Activated naive CD8-positive, alpha-beta T cell treated with anti-CD3 and anti-CD28 coated beads, Interleukin-2, amount 50 U/mL, for 24 hours (primary cell): ENCODE data around the gene CD2AP.
A peak's percentile ranks its signal among the peaks of the same experiment; 100 is the strongest.
"Not testable (repeated sequence)": the region's sequence is repeated elsewhere in the genome, so short reads cannot be mapped to it uniquely, and the experiment has no call there.

Source experiments
- ATAC-seq: fragments of 150-1000 bp; cut with Tn5 transposase; one replicate; pipeline ENCODE4 v1.10.0; 2021
- DNase-seq: peaks from one replicate; pipeline ENCODE4 v3.0.0; 2021
- H3K27ac Mint-ChIP-seq: one replicate; pipeline ENCODE4 v1.8.0; 2021; ENCODE audit warnings: mild to moderate bottlenecking, mixed read lengths
- H3K27me3 Mint-ChIP-seq: one replicate; pipeline ENCODE4 v1.8.0; 2021; ENCODE audit warnings: mixed read lengths
- H3K36me3 Mint-ChIP-seq: one replicate; pipeline ENCODE4 v1.8.0; 2021; ENCODE audit warnings: low read depth, mixed read lengths
- H3K4me1 Mint-ChIP-seq: one replicate; pipeline ENCODE4 v1.8.0; 2021; ENCODE audit warnings: mixed read lengths
- H3K4me3 Mint-ChIP-seq: one replicate; pipeline ENCODE4 v1.8.0; 2021; ENCODE audit warnings: mild to moderate bottlenecking, moderate library complexity, mixed read lengths
- H3K9me3 Mint-ChIP-seq: one replicate; pipeline ENCODE4 v1.8.0; 2021; ENCODE audit warnings: mixed read lengths

CD2AP gene

GRCh38 chr6:47477497-47478232 is at the start of gene CD2AP:
Gene CD2AP, plus strand, starts transcription at chr6:47477789. Its CDS starts 456 bp downstream, at chr6:47478245.
- ATAC-seq (peak; percentile 89), DNase-seq (peak; percentile 87)
- peak within 1 kb of the TSS; percentile 96 for H3K27ac Mint-ChIP-seq
- H3K4me3 Mint-ChIP-seq: peak within 1 kb of the TSS; percentile 99
- H3K36me3 Mint-ChIP-seq: no peaks in the 10 kb centered on the region
- peaks cover 38% of the 10 kb centered on the region for H3K4me1 Mint-ChIP-seq
- H3K27me3 Mint-ChIP-seq: no peaks in the 10 kb centered on the region
- no peaks in the 10 kb centered on the region for H3K9me3 Mint-ChIP-seq

GRCh38 chr6:47428288-47428687 is 49.3 kb upstream of the CD2AP start:
- Mint-ChIP-seq H3K9me3 (peaks cover 28% of the 10 kb centered on the region), H3K4me3 (no peak overlapping the region), H3K27ac (no peak overlapping the region), H3K4me1 (no peaks in the 10 kb centered on the region), H3K27me3 (no peaks in the 10 kb centered on the region), H3K36me3 (no peaks in the 10 kb centered on the region)
- no peak for ATAC-seq
- DNase-seq: no peak

- peaks cover 28% of the 10 kb centered on the region for H3K9me3 Mint-ChIP-seq
- ATAC-seq: no peak
- no peaks in the 10 kb centered on the region for H3K27me3 Mint-ChIP-seq
- no peak overlapping the region for H3K27ac Mint-ChIP-seq
- DNase-seq: no peak
- no peak overlapping the region for H3K4me3 Mint-ChIP-seq
- H3K36me3 Mint-ChIP-seq: no peaks in the 10 kb centered on the region
- H3K4me1 Mint-ChIP-seq: no peaks in the 10 kb centered on the region
Measured at GRCh38 chr6:47428746-47429664, 48.6 kb upstream of the CD2AP start.

GRCh38 chr6:47434372-47435253 is 43.0 kb upstream of the CD2AP start:
- H3K9me3 Mint-ChIP-seq: peaks cover 13% of the 10 kb centered on the region
- H3K4me1 Mint-ChIP-seq: peaks cover 6% of the 10 kb centered on the region
- no peaks in the 10 kb centered on the region for H3K36me3 Mint-ChIP-seq
- ATAC-seq: no peak
- no peaks in the 10 kb centered on the region for H3K27me3 Mint-ChIP-seq
- H3K27ac Mint-ChIP-seq: no peak overlapping the region
- no peak for DNase-seq
- H3K4me3 Mint-ChIP-seq: no peak overlapping the region

GRCh38 chr6:47435254-47435612 is 42.4 kb upstream of the CD2AP start:
- Mint-ChIP-seq H3K4me1 (peaks cover 7% of the 10 kb centered on the region), H3K36me3 (no peaks in the 10 kb centered on the region), H3K27ac (no peak overlapping the region), H3K4me3 (no peak overlapping the region), H3K27me3 (no peaks in the 10 kb centered on the region), H3K9me3 (peaks cover 13% of the 10 kb centered on the region)
- DNase-seq (no peak), ATAC-seq (no peak)

GRCh38 chr6:47437592-47437991 is 40.0 kb upstream of the CD2AP start:
- no peaks in the 10 kb centered on the region for H3K36me3 Mint-ChIP-seq
- H3K9me3 Mint-ChIP-seq: no peaks in the 10 kb centered on the region
- H3K4me3 Mint-ChIP-seq: no peak overlapping the region
- peaks cover 7% of the 10 kb centered on the region for H3K4me1 Mint-ChIP-seq
- no peaks in the 10 kb centered on the region for H3K27me3 Mint-ChIP-seq
- DNase-seq (no peak), ATAC-seq (no peak)
- no peak overlapping the region for H3K27ac Mint-ChIP-seq

- no peak overlapping the region for H3K27ac Mint-ChIP-seq
- H3K4me3 Mint-ChIP-seq: no peak overlapping the region
- no peaks in the 10 kb centered on the region for H3K9me3 Mint-ChIP-seq
- peaks cover 7% of the 10 kb centered on the region for H3K4me1 Mint-ChIP-seq
- H3K27me3 Mint-ChIP-seq: no peaks in the 10 kb centered on the region
- H3K36me3 Mint-ChIP-seq: no peaks in the 10 kb centered on the region
- ATAC-seq (no peak), DNase-seq (no peak)
Measured at GRCh38 chr6:47438481-47439347, 38.9 kb upstream of the CD2AP start.

- Mint-ChIP-seq H3K9me3 (no peaks in the 10 kb centered on the region), H3K4me1 (peaks cover 7% of the 10 kb centered on the region), H3K36me3 (no peaks in the 10 kb centered on the region), H3K4me3 (no peak overlapping the region), H3K27me3 (no peaks in the 10 kb centered on the region), H3K27ac (no peak overlapping the region)
- ATAC-seq (no peak), DNase-seq (no peak)
Measured at GRCh38 chr6:47439348-47439668, 38.3 kb upstream of the CD2AP start.

GRCh38 chr6:47440719-47441118 is 36.9 kb upstream of the CD2AP start:
- DNase-seq: no peak
- H3K9me3 Mint-ChIP-seq: no peaks in the 10 kb centered on the region
- H3K4me1 Mint-ChIP-seq: peaks cover 7% of the 10 kb centered on the region
- no peak for ATAC-seq
- H3K36me3 Mint-ChIP-seq: no peaks in the 10 kb centered on the region
- no peaks in the 10 kb centered on the region for H3K27me3 Mint-ChIP-seq
- H3K4me3 Mint-ChIP-seq: no peak overlapping the region
- H3K27ac Mint-ChIP-seq: no peak overlapping the region

GRCh38 chr6:47444964-47445363 is 32.6 kb upstream of the CD2AP start:
- not testable (repeated sequence) for ATAC-seq, H3K27me3 Mint-ChIP-seq, H3K36me3 Mint-ChIP-seq, H3K27ac Mint-ChIP-seq, H3K9me3 Mint-ChIP-seq, H3K4me3 Mint-ChIP-seq, DNase-seq
- H3K4me1 Mint-ChIP-seq: peaks cover 10% of the 10 kb centered on the region

- Mint-ChIP-seq H3K27me3 (no peaks in the 10 kb centered on the region), H3K4me1 (peaks cover 10% of the 10 kb centered on the region), H3K36me3 (no peaks in the 10 kb centered on the region), H3K4me3 (no peak overlapping the region), H3K27ac (no peak overlapping the region), H3K9me3 (no peaks in the 10 kb centered on the region)
- ATAC-seq: peak; percentile 92
- DNase-seq: no peak
Measured at GRCh38 chr6:47446669-47447330, 30.8 kb upstream of the CD2AP start.

GRCh38 chr6:47447722-47448121 is 29.9 kb upstream of the CD2AP start:
- no peak for DNase-seq
- Mint-ChIP-seq H3K27me3 (no peaks in the 10 kb centered on the region), H3K36me3 (no peaks in the 10 kb centered on the region), H3K27ac (no peak overlapping the region), H3K4me1 (peaks cover 10% of the 10 kb centered on the region), H3K4me3 (no peak overlapping the region), H3K9me3 (no peaks in the 10 kb centered on the region)
- ATAC-seq: no peak

- H3K9me3 Mint-ChIP-seq: no peaks in the 10 kb centered on the region
- no peaks in the 10 kb centered on the region for H3K27me3 Mint-ChIP-seq
- no peak overlapping the region for H3K27ac Mint-ChIP-seq
- ATAC-seq (no peak), DNase-seq (no peak)
- H3K36me3 Mint-ChIP-seq: no peaks in the 10 kb centered on the region
- H3K4me3 Mint-ChIP-seq: no peak overlapping the region
- peaks cover 10% of the 10 kb centered on the region for H3K4me1 Mint-ChIP-seq
Measured at GRCh38 chr6:47451162-47451561, 26.4 kb upstream of the CD2AP start.
